Measurements from ENCODE around the gene TAF11L9. TPM values are rescaled to one million over a fixed set of nuclear protein-coding genes. Genes with fewer than 3 reads are reported as not detected.
"Not testable (repeated sequence)": the region's sequence is repeated elsewhere in the genome, so short reads cannot be mapped to it uniquely, and the experiment has no call there.

The TAF11L9 gene
- total RNA-seq (not detected), polyA plus RNA-seq (not detected)

DNA sequence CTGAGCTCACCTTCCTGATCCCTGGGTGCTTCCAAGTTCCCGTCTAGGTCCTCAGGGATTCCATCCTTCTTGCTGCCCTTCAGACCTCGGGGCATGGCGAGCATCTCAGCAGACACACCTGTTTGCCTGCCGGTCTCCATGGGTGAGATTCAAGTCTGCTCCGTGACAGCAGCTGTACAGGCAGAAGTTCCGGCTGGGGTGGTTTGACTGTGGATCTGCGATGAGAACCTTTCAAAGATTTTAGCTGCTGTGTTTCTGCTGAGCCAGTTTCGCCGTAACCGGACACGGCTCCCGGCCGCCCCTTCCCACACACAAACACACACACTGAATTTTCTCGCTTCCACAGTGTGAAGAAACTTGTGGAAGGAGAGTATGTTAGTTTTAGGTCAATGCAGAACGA lies at the start of gene TAF11L9:
Gene TAF11L9 (minus strand): TSS at position 140 of the 400 bp plus-strand sequence.
- H3K4me1 ChIP-seq (ENCODE audit: insufficient read depth, low read length); POLR2A ChIA-PET (ENCODE audit: partially characterized antibody); H3K4me3 Mint-ChIP-seq; H3K4me3 ChIP-seq (ENCODE audit: low read length in 2 of 2); DNase-seq; H3K4me1 Mint-ChIP-seq; H3K27ac ChIP-seq (ENCODE audit: low read depth, low read length); H3K27ac Mint-ChIP-seq; CTCF ChIA-PET (ENCODE audit: partially characterized antibody); H3K36me3 ChIP-seq (ENCODE audit: insufficient read depth, low read length); H3K9me3 ChIP-seq (ENCODE audit: control insufficient read depth in 1 of 2, low read length in 2 of 2); H3K36me3 Mint-ChIP-seq; H3K27me3 ChIP-seq (ENCODE audit: insufficient read depth, low read length); H3K9me3 Mint-ChIP-seq; intact Hi-C loops (cut with micrococcal nuclease); H3K27me3 Mint-ChIP-seq: not testable (repeated sequence)

GRCh38 chr5:17634160-17634559 lies 40.0 kb upstream of the TAF11L9 start, which contains the start of gene TAF11L14:
Gene TAF11L14 (plus strand): TSS chr5:17634460.
- Mint-ChIP-seq H3K4me3 (no peak within 1 kb of the TSS), H3K4me1 (no peaks in the 10 kb centered on the region), H3K36me3 (no peaks in the 10 kb centered on the region), H3K9me3 (peaks cover 0 to 14% (median 6%) of the 10 kb centered on the region in 8 donors), H3K27me3 (no peaks in the 10 kb centered on the region), H3K27ac (no peak within 1 kb of the TSS)
- no peaks in the 10 kb centered on the region for H3K27me3 ChIP-seq (ENCODE audit: insufficient read depth, low read length)
- no peaks in the 10 kb centered on the region for H3K36me3 ChIP-seq (ENCODE audit: insufficient read depth, low read length)
- no peak within 1 kb of the TSS for H3K4me3 ChIP-seq (ENCODE audit: low read length in 2 of 2)
- intact Hi-C loops (cut with micrococcal nuclease), result no loop called here
- peaks cover 0 to 3% of the 10 kb centered on the region in 2 donors for H3K9me3 ChIP-seq (ENCODE audit: control insufficient read depth in 1 of 2, low read length in 2 of 2)
- CTCF ChIA-PET (ENCODE audit: partially characterized antibody), result no interaction called here
- no peak within 1 kb of the TSS for H3K27ac ChIP-seq (ENCODE audit: low read depth, low read length)
- POLR2A ChIA-PET (ENCODE audit: partially characterized antibody), result no interaction called here
- no peak for DNase-seq
- no peaks in the 10 kb centered on the region for H3K4me1 ChIP-seq (ENCODE audit: insufficient read depth, low read length)

DNA sequence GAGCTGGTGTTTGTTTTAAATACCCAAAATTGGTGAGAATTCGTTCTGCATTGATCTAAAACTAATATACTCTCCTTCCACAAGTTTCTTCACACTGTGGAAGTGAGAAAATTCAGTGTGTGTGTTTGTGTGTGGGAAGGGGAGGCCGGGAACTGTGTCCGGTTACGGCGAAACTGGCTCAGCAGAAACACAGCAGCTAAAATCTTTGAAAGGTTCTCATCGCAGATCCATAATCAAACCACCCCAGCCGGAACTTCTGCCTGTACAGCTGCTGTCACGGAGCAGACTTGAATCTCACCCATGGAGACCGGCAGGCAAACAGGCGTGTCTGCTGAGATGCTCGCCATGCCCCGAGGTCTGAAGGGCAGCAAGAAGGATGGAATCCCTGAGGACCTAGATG lies 37.6 kb upstream of the TAF11L9 start, which contains the start of gene TAF11L13:
Gene TAF11L13 (plus strand): TSS at position 301 of the 400 bp plus-strand sequence.
- POLR2A ChIA-PET (ENCODE audit: partially characterized antibody), result not testable (repeated sequence)

GRCh38 chr5:17625686-17626085 lies 31.5 kb upstream of the TAF11L9 start:
- intact Hi-C loops (cut with micrococcal nuclease), result no loop called here
- no peak for DNase-seq
- H3K27me3 Mint-ChIP-seq, result no peaks in the 10 kb centered on the region
- ChIA-PET POLR2A (ENCODE audit: partially characterized antibody) (no interaction called here), CTCF (ENCODE audit: partially characterized antibody) (no interaction called here)
- H3K27ac ChIP-seq (ENCODE audit: low read depth, low read length), result no peak overlapping the region
- H3K9me3 ChIP-seq (ENCODE audit: control insufficient read depth in 1 of 2, low read length in 2 of 2), result no peaks in the 10 kb centered on the region
- no peak overlapping the region for H3K4me3 Mint-ChIP-seq
- no peak overlapping the region for H3K27ac Mint-ChIP-seq
- H3K4me1 Mint-ChIP-seq, result no peaks in the 10 kb centered on the region
- no peaks in the 10 kb centered on the region for H3K27me3 ChIP-seq (ENCODE audit: insufficient read depth, low read length)
- H3K36me3 ChIP-seq (ENCODE audit: insufficient read depth, low read length), result no peaks in the 10 kb centered on the region
- no peaks in the 10 kb centered on the region for H3K4me1 ChIP-seq (ENCODE audit: insufficient read depth, low read length)
- peaks cover 0 to 13% (median 4%) of the 10 kb centered on the region in 8 donors for H3K9me3 Mint-ChIP-seq
- H3K36me3 Mint-ChIP-seq, result no peaks in the 10 kb centered on the region
- H3K4me3 ChIP-seq (ENCODE audit: low read length in 2 of 2), result no peak overlapping the region

More for the DNA sequence above, 37.6 kb upstream of the TAF11L9 start, which contains the start of gene TAF11L13:
- H3K27me3 ChIP-seq (ENCODE audit: insufficient read depth, low read length); H3K36me3 Mint-ChIP-seq; DNase-seq; H3K27ac Mint-ChIP-seq; intact Hi-C loops (cut with micrococcal nuclease); H3K4me3 Mint-ChIP-seq; H3K27ac ChIP-seq (ENCODE audit: low read depth, low read length); H3K27me3 Mint-ChIP-seq; CTCF ChIA-PET (ENCODE audit: partially characterized antibody); H3K9me3 ChIP-seq (ENCODE audit: control insufficient read depth in 1 of 2, low read length in 2 of 2); H3K4me1 ChIP-seq (ENCODE audit: insufficient read depth, low read length); H3K36me3 ChIP-seq (ENCODE audit: insufficient read depth, low read length); H3K4me3 ChIP-seq (ENCODE audit: low read length in 2 of 2); H3K4me1 Mint-ChIP-seq: not testable (repeated sequence)
- peaks cover 0 to 14% (median 6%) of the 10 kb centered on the region in 8 donors for H3K9me3 Mint-ChIP-seq

- Mint-ChIP-seq H3K27ac (no peak overlapping the region), H3K4me1 (no peaks in the 10 kb centered on the region)
Observed at GRCh38 chr5:17620627-17621026, 26.4 kb upstream of the TAF11L9 start.

DNA sequence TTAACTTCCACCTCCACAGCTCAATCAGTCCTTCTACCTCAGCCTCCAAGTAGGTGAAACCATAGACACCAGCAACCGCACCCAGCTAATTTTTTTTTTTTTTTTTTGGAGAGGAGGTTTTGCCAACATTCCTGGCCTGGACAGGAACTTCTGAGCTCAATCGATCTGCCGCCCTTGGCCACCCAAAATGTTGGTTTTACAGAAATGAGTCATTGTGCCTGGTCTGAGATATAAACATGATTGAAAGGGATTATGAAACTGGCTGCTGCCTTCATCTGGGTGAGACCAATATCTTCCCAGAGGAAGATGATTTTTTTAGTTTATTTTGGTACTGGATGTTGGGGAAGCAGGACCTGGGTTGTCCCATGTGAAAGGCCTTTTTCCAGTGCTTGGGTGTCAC lies 25.2 kb upstream of the TAF11L9 start:
- ChIA-PET CTCF (ENCODE audit: partially characterized antibody) (no interaction called here), POLR2A (ENCODE audit: partially characterized antibody) (no interaction called here)
- no peaks in the 10 kb centered on the region for H3K4me1 ChIP-seq (ENCODE audit: insufficient read depth, low read length)
- H3K9me3 ChIP-seq (ENCODE audit: control insufficient read depth in 1 of 2, low read length in 2 of 2), result no peaks in the 10 kb centered on the region
- no peaks in the 10 kb centered on the region for H3K36me3 Mint-ChIP-seq
- H3K4me1 Mint-ChIP-seq, result no peaks in the 10 kb centered on the region
- no peaks in the 10 kb centered on the region for H3K36me3 ChIP-seq (ENCODE audit: insufficient read depth, low read length)
- DNase-seq, result no peak
- no peaks in the 10 kb centered on the region for H3K27me3 ChIP-seq (ENCODE audit: insufficient read depth, low read length)
- no peak overlapping the region for H3K27ac ChIP-seq (ENCODE audit: low read depth, low read length)
- intact Hi-C loops (cut with micrococcal nuclease), result no loop called here
- H3K4me3 ChIP-seq (ENCODE audit: low read length in 2 of 2), result no peak overlapping the region
- no peaks in the 10 kb centered on the region for H3K27me3 Mint-ChIP-seq
- H3K9me3 Mint-ChIP-seq, result peaks cover 0 to 12% (median 6%) of the 10 kb centered on the region in 8 donors
- H3K4me3 Mint-ChIP-seq, result no peak overlapping the region
- H3K27ac Mint-ChIP-seq, result no peak overlapping the region

More at GRCh38 chr5:17620627-17621026, 26.4 kb upstream of the TAF11L9 start:
- peaks cover 0 to 14% (median 5%) of the 10 kb centered on the region in 8 donors for H3K9me3 Mint-ChIP-seq
- no peaks in the 10 kb centered on the region for H3K36me3 ChIP-seq (ENCODE audit: insufficient read depth, low read length)
- intact Hi-C loops (cut with micrococcal nuclease), result no loop called here
- no peak for DNase-seq
- no peak overlapping the region for H3K27ac ChIP-seq (ENCODE audit: low read depth, low read length)
- H3K4me3 Mint-ChIP-seq, result no peak overlapping the region
- H3K27me3 Mint-ChIP-seq, result no peaks in the 10 kb centered on the region
- CTCF ChIA-PET (ENCODE audit: partially characterized antibody), result no interaction called here
- H3K9me3 ChIP-seq (ENCODE audit: control insufficient read depth in 1 of 2, low read length in 2 of 2), result no peaks in the 10 kb centered on the region
- no peaks in the 10 kb centered on the region for H3K4me1 ChIP-seq (ENCODE audit: insufficient read depth, low read length)
- POLR2A ChIA-PET (ENCODE audit: partially characterized antibody), result no interaction called here
- no peak overlapping the region for H3K4me3 ChIP-seq (ENCODE audit: low read length in 2 of 2)
- H3K36me3 Mint-ChIP-seq, result no peaks in the 10 kb centered on the region
- no peaks in the 10 kb centered on the region for H3K27me3 ChIP-seq (ENCODE audit: insufficient read depth, low read length)

DNA sequence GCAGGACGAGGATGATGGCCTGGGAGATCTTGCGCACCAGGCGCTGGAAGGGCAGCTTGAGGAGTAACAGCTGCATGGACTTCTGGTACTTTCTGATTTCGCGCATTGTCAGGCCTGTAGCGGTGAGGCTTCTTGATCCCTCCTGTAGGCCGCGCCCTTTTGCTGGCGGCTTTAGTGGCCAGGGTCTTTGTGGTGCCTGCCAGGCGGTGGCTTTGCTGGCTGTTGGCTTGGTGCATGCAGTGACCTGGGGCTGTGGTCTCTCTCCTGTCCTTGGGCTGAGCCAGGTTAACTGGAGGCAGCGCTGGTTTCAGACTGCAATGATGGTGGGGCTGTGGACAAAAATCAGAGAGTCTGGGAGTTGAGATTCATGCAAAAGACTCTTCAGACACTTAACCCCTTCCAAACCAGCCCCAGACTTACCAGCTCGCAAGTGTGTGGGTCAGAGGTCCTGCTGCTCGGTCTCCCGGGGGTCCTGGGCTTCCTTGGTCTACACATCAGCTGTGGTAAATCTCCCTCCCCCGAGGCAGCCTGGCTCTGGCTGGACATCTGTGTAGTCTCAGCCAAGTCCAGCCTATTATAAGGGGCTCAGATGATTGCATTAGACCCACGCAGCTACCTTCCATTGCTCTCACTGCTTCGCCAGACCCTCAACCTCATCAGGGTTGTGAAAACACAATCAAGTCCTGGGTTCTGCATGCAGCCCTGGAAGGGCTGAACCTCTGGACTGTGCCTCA lies 20.8 kb upstream of the TAF11L9 start:
- intact Hi-C loops (cut with micrococcal nuclease), result no loop called here
- H3K9me3 ChIP-seq (ENCODE audit: control insufficient read depth in 1 of 2, low read length in 2 of 2), result peaks cover 0 to 3% of the 10 kb centered on the region in 2 donors
- H3K27me3 ChIP-seq (ENCODE audit: insufficient read depth, low read length), result no peaks in the 10 kb centered on the region
- Mint-ChIP-seq H3K27ac (no peak overlapping the region), H3K27me3 (no peaks in the 10 kb centered on the region), H3K4me3 (no peak overlapping the region), H3K36me3 (no peaks in the 10 kb centered on the region), H3K9me3 (peaks cover 0 to 11% (median 3%) of the 10 kb centered on the region in 8 donors), H3K4me1 (no peaks in the 10 kb centered on the region)
- H3K36me3 ChIP-seq (ENCODE audit: insufficient read depth, low read length), result no peaks in the 10 kb centered on the region
- H3K4me1 ChIP-seq (ENCODE audit: insufficient read depth, low read length), result no peaks in the 10 kb centered on the region
- ChIA-PET POLR2A (ENCODE audit: partially characterized antibody) (no interaction called here), CTCF (ENCODE audit: partially characterized antibody) (no interaction called here)
- no peak overlapping the region for H3K27ac ChIP-seq (ENCODE audit: low read depth, low read length)
- no peak overlapping the region for H3K4me3 ChIP-seq (ENCODE audit: low read length in 2 of 2)
- DNase-seq, result no peak

All from CD4-positive, alpha-beta memory T cell (primary cell).